SK-N-SH (cell line): ENCODE measurements around the gene RPS27L.

Source experiments
- CTCF ChIP-seq: fragments of 200-600 bp; sonication (generic); IDR thresholded peaks from 2 replicates; pipeline ENCODE4 v1.6.1; 2017; ENCODE audit warnings: antibody characterized with exemption, mild to moderate bottlenecking, moderate library complexity
- EP300 ChIP-seq, 2 experiments: IDR thresholded peaks; 2 replicates each; pipeline versions ENCODE4 v1.4.0 to v1.6.1; 2012; ENCODE audit warnings: borderline replicate concordance in 1 of 2, low read depth in 1 of 2, low read length in 1 of 2
- MEF2A ChIP-seq: IDR thresholded peaks from 2 replicates; pipeline ENCODE4 v1.4.0; 2012; ENCODE audit warnings: low read depth, borderline replicate concordance
- MXI1 ChIP-seq: IDR thresholded peaks from 2 replicates; pipeline ENCODE4 v1.6.1; 2012; ENCODE audit warnings: mild to moderate bottlenecking, low read depth, low read length, improper control_type of control experiment
- RAD21 ChIP-seq: IDR thresholded peaks from 2 replicates; pipeline ENCODE4 v1.6.1; 2012; ENCODE audit warnings: mild to moderate bottlenecking, low read length
- RCOR1 ChIP-seq: fragments of 150-350 bp; IDR thresholded peaks from 2 replicates; pipeline ENCODE4 v1.6.1; 2017; ENCODE audit warnings: antibody characterized with exemption, low read length
- REST ChIP-seq: IDR thresholded peaks from 2 replicates; pipeline ENCODE4 v1.6.1; 2012; ENCODE audit warnings: mild to moderate bottlenecking, low read depth, low read length, moderate library complexity
- RFX5 ChIP-seq: IDR thresholded peaks from 2 replicates; pipeline ENCODE4 v1.6.1; 2012; ENCODE audit warnings: mild to moderate bottlenecking, improper control_type of control experiment, low read length
- TAF1 ChIP-seq: IDR thresholded peaks from 2 replicates; pipeline ENCODE4 v1.6.1; 2012; ENCODE audit warnings: low read depth, mild to moderate bottlenecking, low read length, moderate library complexity, borderline replicate concordance
- USF2 ChIP-seq: fragments of 150-350 bp; IDR thresholded peaks from 2 replicates; pipeline ENCODE4 v1.6.1; 2017; ENCODE audit warnings: antibody characterized with exemption, low read length, low read depth, borderline replicate concordance

- no peak for TF ChIP-seq MXI1
- TF ChIP-seq EP300 (IDR thresholded peaks at IDR 0.05; ENCODE audit: borderline replicate concordance in 1 of 2, low read depth in 1 of 2, low read length in 1 of 2) = no peak
- TF ChIP-seq RAD21 = no peak
- TF ChIP-seq CTCF = no peak
- no peak for TF ChIP-seq REST
- TF ChIP-seq RFX5 = no peak
- no peak for TF ChIP-seq RCOR1
- TF ChIP-seq TAF1 = no peak
- TF ChIP-seq MEF2A = no peak
- no peak for TF ChIP-seq USF2
Measured at GRCh38 chr15:63134245-63134985, 22.9 kb downstream of the RPS27L start.
